Natural killer cell (primary cell): Measurements from ENCODE around the gene ARHGAP42. TPM values are rescaled to one million over a fixed set of nuclear protein-coding genes. Genes with fewer than 3 reads are reported as not detected.

ENCODE experiments used
- ATAC-seq, 3 donors: fragments of 150-1000 bp in 2 of 3; fragments of 200-7000 bp in 1 of 3; cut with Tn5 transposase; 1 replicate in 1 of 3; 2 replicates in 2 of 3; pipeline ENCODE4 v1.10.0; 2021; ENCODE audit warnings: mild to moderate bottlenecking in 2 of 3, moderate library complexity in 2 of 3
- DNase-seq, 2 donors: peaks; one replicate each; pipeline versions ENCODE4 v3.0.0 to v3.0.0-alpha.2; 2013 to 2021; ENCODE audit warnings: mixed read lengths in 1 of 2
- H3K27ac ChIP-seq: one replicate; pipeline ENCODE4 v1.5.1; 2013; ENCODE audit warnings: mild to moderate bottlenecking, low read length
- H3K27me3 ChIP-seq: one replicate; pipeline ENCODE4 v1.6.1; 2013; ENCODE audit warnings: low read length; ENCODE audit not compliant: control insufficient read depth, insufficient read depth
- H3K36me3 ChIP-seq: one replicate; pipeline ENCODE4 v1.6.1; 2013; ENCODE audit warnings: low read length; ENCODE audit not compliant: control insufficient read depth, insufficient read depth
- H3K4me1 ChIP-seq: one replicate; pipeline ENCODE4 v1.6.1; 2013; ENCODE audit warnings: low read length; ENCODE audit not compliant: control insufficient read depth, insufficient read depth
- H3K4me3 ChIP-seq: one replicate; pipeline ENCODE4 v1.5.1; 2013; ENCODE audit warnings: low read length
- H3K9me3 ChIP-seq: one replicate; pipeline ENCODE4 v1.6.1; 2013; ENCODE audit warnings: low read length; ENCODE audit not compliant: control insufficient read depth, insufficient read depth
- H3K27ac Mint-ChIP-seq, 2 donors: one replicate each; pipeline ENCODE4 v1.8.0; 2022; ENCODE audit warnings: mild to moderate bottlenecking in 2 of 2, mixed read lengths in 2 of 2, moderate library complexity in 1 of 2
- H3K27me3 Mint-ChIP-seq, 2 donors: one replicate each; pipeline ENCODE4 v1.8.0; 2022; ENCODE audit warnings: low read depth in 2 of 2, mixed read lengths in 2 of 2
- H3K36me3 Mint-ChIP-seq: one replicate; pipeline ENCODE4 v1.8.0; 2022; ENCODE audit warnings: mixed read lengths
- H3K4me1 Mint-ChIP-seq, 2 donors: one replicate each; pipeline ENCODE4 v1.8.0; 2022; ENCODE audit warnings: mixed read lengths in 2 of 2
- H3K4me3 Mint-ChIP-seq: one replicate; pipeline ENCODE4 v1.8.0; 2022; ENCODE audit warnings: mild to moderate bottlenecking, moderate library complexity, mixed read lengths
- H3K9me3 Mint-ChIP-seq, 2 donors: one replicate each; pipeline ENCODE4 v1.8.0; 2022; ENCODE audit warnings: mixed read lengths in 2 of 2
- CTCF ChIP-seq: fragments of 200-600 bp; IDR thresholded peaks from one replicate; pipeline ENCODE4 v1.8.0; 2022; ENCODE audit warnings: antibody characterized with exemption
- WGBS: methylation state at CpG from one replicate; pipeline ENCODE4 v1.1.7; 2013; ENCODE audit warnings: missing lambda C conversion rate; ENCODE audit not compliant: insufficient coverage; 5-methylcytosine and 5-hydroxymethylcytosine counted together
- intact Hi-C: fragments of 100-400 bp; cut with micrococcal nuclease; formaldehyde crosslinking; loops from one replicate; pipeline ENCODE4 v1.14.2; 2022
- total RNA-seq, 4 donors: library from RNA; stranded (reverse); fragments of 120-200 nt in 1 of 4; gene quantifications; one replicate each; pipeline versions ENCODE4 v1.2.3 to v1.2.4, GENCODE V29; 2013 to 2022

ARHGAP42 gene
- total RNA-seq, 3 donors from 2014 or later (not counting 1 experiment from before 2014, with no cell fraction given): 6.0 to 7.6 (median 6.4) TPM

- no peaks in the 10 kb centered on the region for H3K9me3 ChIP-seq
- H3K36me3 ChIP-seq: no peaks in the 10 kb centered on the region
- Mint-ChIP-seq H3K9me3 (no peaks in the 10 kb centered on the region), H3K27me3 (no peaks in the 10 kb centered on the region), H3K27ac (no peak overlapping the region), H3K36me3 (no peaks in the 10 kb centered on the region), H3K4me1 (peaks cover 29 to 44% of the 10 kb centered on the region in 2 donors), H3K4me3 (no peak overlapping the region)
- H3K27me3 ChIP-seq: no peaks in the 10 kb centered on the region
- no peak overlapping the region for H3K4me3 ChIP-seq
- intact Hi-C loops: loop anchor here (5.0 to 10.0 kb wide), 2 partner anchors 35 to 182 kb away; no protein-coding TSS in a partner anchor
- no peak for TF ChIP-seq CTCF
- H3K27ac ChIP-seq: no peak overlapping the region
- no peak for ATAC-seq
- DNase-seq: no peak
- H3K4me1 ChIP-seq: peaks cover 17% of the 10 kb centered on the region
- 65% methylated on average over 1 of the region's 2 CpGs for WGBS
These were observed 4.7 kb upstream of the ARHGAP42 start for GRCh38 chr11:100682247-100682969.

- H3K9me3 Mint-ChIP-seq: no peaks in the 10 kb centered on the region
These were observed 4.0 kb upstream of the ARHGAP42 start for GRCh38 chr11:100683126-100683525.

GRCh38 chr11:100684101-100685065 lies 2.7 kb upstream of the ARHGAP42 start:
- DNase-seq (no peak), ATAC-seq (no peak)
- Histone ChIP-seq H3K9me3 (no peaks in the 10 kb centered on the region), H3K27ac (no peak overlapping the region), H3K4me1 (peaks cover 17% of the 10 kb centered on the region), H3K36me3 (no peaks in the 10 kb centered on the region), H3K27me3 (no peaks in the 10 kb centered on the region), H3K4me3 (no peak overlapping the region)
- peak overlapping the region; percentile 36 for H3K4me3 Mint-ChIP-seq
- intact Hi-C loops: loop anchor here (5.0 to 10.0 kb wide), 2 partner anchors 37 to 180 kb away; no protein-coding TSS in a partner anchor
- H3K27me3 Mint-ChIP-seq: no peaks in the 10 kb centered on the region
- no peaks in the 10 kb centered on the region for H3K36me3 Mint-ChIP-seq
- WGBS: 91% methylated on average over 5 of the region's 6 CpGs
- no peak for TF ChIP-seq CTCF
- no peaks in the 10 kb centered on the region for H3K9me3 Mint-ChIP-seq
- H3K4me1 Mint-ChIP-seq: peaks cover 43 to 62% of the 10 kb centered on the region in 2 donors
- peak overlapping the region; percentile 37 to 67 for H3K27ac Mint-ChIP-seq

More at GRCh38 chr11:100683126-100683525, 4.0 kb upstream of the ARHGAP42 start:
- ATAC-seq (no peak), DNase-seq (no peak)
- H3K27me3 ChIP-seq: no peaks in the 10 kb centered on the region
- peaks cover 17% of the 10 kb centered on the region for H3K4me1 ChIP-seq
- no peak overlapping the region for H3K27ac Mint-ChIP-seq
- H3K27ac ChIP-seq: no peak overlapping the region
- no peak overlapping the region for H3K4me3 ChIP-seq
- no peaks in the 10 kb centered on the region for H3K36me3 Mint-ChIP-seq
- no peaks in the 10 kb centered on the region for H3K27me3 Mint-ChIP-seq
- no peaks in the 10 kb centered on the region for H3K36me3 ChIP-seq
- peaks cover 35 to 51% of the 10 kb centered on the region in 2 donors for H3K4me1 Mint-ChIP-seq
- no peak for TF ChIP-seq CTCF
- intact Hi-C loops: loop anchor here (5.0 to 10.0 kb wide), 2 partner anchors 36 to 182 kb away; no protein-coding TSS in a partner anchor
- no peaks in the 10 kb centered on the region for H3K9me3 ChIP-seq
- WGBS: 79% methylated on average over 3 of the region's 3 CpGs
- H3K4me3 Mint-ChIP-seq: no peak overlapping the region
